Non-pigmented ciliary epithelial cell (primary cell): ENCODE data around the gene ATP8A1.
"Not testable (repeated sequence)": the region's sequence is repeated elsewhere in the genome, so short reads cannot be mapped to it uniquely, and the experiment has no call there.

Experiments
- DNase-seq: peaks from one replicate; pipeline ENCODE4 v3.0.0-alpha.2; 2010; ENCODE audit warnings: low read depth

Gene ATP8A1

GRCh38 chr4:42656944-42657792, at the start of gene ATP8A1:
Gene ATP8A1, minus strand, starts transcription at chr4:42657105. Its CDS starts 232 bp downstream, at chr4:42656873.
- DNase-seq, result peak; percentile 38

- no peak for DNase-seq
Observed at GRCh38 chr4:42706086-42706485, 49.2 kb upstream of the ATP8A1 start.

DNA sequence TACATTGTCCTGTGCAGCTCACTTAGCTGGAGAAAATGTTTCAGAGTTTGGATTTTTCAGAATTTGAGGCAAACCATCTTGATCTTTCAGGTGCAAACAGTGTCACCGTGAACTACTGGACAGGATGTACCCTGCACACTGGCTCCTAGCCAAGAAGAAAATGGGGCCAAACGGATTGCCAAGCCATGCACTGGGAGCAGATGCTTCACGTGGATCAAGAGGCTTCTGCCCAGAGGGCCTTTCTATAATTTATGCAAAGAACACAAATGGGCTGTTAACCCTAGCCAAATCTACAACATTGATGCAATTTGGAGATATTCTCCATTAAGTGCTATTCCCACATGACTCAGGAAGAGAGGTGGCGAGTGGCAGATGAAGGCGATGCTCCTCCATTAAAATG, 46.9 kb upstream of the ATP8A1 start:
- DNase-seq, result no peak

GRCh38 chr4:42702895-42703294, 46.0 kb upstream of the ATP8A1 start:
- DNase-seq, result no peak

DNA sequence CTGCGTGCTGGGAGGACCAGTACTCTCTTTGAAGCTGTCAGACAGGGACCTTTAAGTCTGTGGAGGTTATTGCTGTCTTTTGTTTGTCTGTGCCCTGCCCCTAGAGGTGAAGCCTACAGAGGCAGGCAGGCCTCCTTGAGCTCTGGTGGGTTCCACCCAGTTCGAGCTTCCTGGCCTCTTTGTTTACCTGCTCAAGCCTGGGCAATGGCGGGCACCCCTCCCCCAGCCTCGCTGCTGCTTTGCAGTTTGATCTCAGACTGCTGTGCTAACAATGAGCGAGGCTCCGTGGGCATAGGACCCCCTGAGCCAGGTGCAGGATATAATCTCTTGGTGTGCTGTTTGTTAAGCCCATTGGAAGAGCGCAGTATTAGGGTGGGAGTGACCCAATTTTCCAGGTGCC, 44.9 kb upstream of the ATP8A1 start:
- not testable (repeated sequence) for DNase-seq

DNA sequence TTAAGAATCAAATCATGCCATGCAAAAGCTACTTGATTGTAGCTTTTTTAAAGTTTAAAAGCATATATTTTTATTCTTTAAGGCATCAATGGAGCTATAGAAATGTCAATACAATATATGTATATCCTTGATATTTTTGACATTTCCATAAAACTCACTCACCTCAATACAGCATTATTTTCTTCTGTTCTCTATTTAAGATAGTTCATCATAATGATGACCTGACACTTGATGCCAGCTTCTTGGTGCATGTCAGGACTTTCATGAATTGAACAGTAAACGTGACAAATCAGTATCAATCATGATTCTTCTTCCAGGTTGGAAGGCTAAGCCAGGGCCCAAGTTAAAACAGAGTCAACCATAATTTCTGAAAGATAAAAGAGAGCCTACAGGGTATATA, 33.6 kb upstream of the ATP8A1 start:
- DNase-seq, result no peak

GRCh38 chr4:42683393-42683792, 26.5 kb upstream of the ATP8A1 start:
- no peak for DNase-seq

DNA sequence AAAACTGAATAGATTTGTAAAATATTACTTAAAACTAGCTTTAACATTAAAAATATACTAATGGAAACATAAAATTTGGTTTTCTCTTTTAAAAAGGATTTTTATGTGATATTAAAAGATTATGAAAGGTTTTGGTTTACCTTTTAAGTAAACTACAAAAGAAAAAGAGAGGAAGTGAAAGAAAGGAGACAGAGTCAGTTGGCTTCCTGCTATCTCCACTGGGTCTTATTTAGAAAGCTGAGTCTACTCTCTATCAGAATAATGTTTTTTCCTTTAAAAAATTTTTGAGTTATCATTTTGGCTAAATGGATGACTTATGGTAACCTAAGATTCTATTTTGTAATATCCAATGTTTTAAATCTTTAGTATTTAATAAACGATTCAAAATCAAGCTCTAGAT, 21.6 kb upstream of the ATP8A1 start:
- DNase-seq, result no peak

DNA sequence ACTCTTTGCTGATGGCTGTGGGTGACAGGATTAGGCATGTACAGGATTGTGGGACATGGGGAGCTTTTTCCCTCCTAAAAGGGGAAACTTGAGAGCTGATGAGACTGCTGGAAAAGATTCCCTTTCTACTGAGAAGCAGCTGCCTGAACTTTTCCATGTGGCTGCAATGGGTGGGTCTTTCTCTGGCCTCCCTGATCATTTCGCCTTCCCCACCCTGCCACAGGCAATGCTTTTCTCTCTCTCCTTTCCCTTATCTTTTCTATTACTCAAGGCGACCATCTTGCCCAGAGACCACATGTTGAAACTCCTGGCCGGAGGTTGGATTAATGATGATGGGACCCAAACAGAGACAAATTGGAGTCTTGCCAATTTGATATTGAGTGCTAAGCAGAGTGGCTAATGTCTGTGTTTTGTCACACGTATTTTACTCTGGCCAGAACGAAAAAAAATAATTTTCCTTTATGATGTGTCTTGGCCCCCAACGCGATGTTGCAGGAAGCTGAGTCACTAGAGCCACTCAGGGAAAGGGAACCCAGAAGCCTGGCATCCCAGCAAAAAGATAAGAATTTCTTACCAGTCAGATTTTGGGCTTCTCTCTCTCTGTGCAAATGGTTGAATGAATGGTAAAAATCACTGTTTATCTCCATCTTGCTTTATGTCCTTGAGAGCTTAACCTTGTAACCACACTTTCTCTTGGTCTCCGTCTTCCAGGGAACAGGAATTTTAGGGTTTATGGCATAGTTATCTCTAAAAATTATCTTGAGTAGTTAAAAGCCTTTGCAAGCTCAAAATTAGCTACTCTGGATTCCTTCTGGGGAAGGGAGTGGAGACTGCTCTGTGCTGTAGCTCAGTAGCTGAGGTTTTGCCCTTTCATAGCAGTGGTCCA, 19.4 kb upstream of the ATP8A1 start:
- no peak for DNase-seq

DNA sequence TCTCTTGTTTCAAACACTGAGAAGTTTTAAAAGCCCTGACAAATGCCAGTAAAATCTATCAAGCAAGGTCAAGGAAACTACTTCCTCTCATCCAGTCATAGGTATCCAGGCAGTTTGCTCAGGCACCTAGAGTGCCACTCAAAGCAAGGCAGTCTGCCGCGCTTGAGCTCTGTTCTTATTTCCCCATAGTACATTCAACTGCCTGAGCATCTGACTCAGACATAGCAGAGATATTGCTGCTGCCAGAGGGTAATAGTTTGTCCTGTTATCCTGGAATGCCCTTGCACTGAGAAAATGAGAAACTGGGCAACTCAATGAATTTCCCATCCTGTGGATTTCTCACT, 16.1 kb upstream of the ATP8A1 start:
- DNase-seq, result no peak

- no peak for DNase-seq
Observed at GRCh38 chr4:42672359-42673081, 15.6 kb upstream of the ATP8A1 start.

DNA sequence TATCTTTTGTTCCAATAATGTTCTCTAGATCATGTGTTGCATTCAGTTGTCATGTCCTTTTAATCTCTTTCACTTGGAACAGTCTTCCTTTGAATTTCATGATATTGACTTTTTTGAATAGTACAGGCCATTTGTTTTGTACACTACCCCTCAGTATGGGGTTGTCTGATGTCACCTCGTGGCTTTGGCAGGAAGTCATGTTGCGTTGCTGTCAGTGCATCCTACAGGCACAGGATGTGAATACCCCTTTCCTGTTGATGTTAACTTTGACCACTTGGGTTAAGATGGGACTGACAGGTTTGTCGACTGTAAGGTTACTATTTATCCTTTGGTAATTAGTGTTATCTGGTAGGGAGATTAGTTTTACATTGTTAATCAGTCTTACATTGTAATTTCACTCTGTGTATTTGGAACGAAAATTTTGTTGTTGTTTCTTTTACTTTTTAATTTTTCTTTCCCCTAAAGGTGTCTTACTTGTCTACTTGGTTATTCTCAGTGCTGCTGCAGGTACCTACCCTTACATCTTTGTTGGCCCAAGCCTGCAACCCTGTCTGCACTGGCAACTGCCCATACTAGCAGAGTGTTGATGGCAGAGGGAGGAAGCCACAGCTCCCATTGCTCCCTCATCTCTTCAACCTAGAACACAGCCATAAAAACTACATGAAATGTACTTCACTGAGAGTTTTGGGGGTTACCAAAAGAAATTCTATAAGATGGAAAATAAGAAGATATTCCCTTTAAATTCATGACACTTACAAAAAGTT, 14.7 kb upstream of the ATP8A1 start:
- DNase-seq, result no peak

- no peak for DNase-seq
Observed at GRCh38 chr4:42658261-42658660, 1.4 kb upstream of the ATP8A1 start.

DNA sequence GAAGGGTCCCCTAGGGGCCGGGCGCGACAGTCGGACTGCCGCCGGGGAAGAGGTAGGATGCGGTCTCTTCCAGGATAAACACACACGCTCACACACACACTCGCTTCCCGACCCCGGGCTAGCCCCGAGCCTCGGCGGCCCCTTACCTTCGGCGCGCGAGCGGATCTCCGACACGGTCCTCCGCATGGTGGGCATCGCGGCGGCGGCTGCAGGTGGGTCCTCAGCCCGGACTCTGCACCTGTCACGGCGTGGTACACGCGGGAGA, 294 bp downstream of the ATP8A1 start:
- no peak for DNase-seq

DNA sequence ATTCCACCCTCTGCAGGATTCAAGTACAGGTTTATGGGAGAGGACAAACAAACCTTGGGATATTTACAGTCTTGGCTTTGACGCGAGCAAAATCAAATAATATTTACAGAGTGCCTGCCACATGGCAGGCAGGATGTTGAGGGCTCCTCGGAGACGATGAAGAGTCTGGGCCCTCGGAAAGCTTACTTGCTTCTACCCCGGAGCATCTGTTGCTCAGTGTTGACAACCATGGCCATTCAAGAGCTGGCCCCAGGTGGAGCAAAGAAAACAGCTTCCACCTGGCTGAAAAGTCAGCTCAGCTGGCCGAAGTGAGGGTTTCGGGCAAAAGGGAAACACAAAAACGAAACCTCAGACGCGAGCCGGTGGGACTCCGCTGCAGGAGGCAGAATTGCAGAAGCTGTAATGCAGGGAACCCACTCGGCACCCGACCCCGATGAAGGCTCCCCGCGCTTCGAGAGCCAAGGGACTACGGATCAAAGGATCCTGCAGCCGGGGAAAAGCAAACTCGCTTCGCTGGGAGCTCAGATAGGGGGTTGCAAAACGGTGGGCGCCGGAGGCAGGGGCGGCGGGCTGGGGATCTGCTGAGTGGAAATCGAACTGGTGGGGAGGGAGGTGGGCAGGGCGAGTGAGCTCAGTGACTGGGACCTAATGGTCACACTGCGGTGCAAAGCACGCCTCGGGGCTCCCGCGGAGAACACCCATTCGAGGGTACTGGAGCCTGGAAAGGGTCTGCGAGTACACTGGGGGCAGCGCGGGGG, 805 bp downstream of the ATP8A1 start:
- DNase-seq, result no peak

DNA sequence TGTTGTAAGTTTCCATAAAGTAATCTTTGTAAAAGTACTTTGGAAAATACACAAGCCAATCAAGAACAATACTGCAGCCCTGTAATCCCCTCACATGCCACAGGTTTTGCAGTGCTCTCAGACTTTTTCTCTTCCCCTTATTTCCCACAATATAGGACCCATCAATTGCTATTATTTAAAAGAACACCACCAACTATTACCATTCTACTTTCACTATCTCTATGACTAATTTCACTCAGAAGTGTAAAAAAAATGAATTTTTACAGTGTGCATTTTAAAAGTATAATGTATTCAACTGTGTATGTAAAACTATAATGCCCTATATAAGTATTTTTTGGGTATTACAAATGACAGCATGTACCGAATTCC, 1.7 kb downstream of the ATP8A1 start:
- DNase-seq, result no peak

- DNase-seq, result no peak
Observed at GRCh38 chr4:42654631-42655268, 2.2 kb downstream of the ATP8A1 start.

GRCh38 chr4:42653626-42654560, 3.0 kb downstream of the ATP8A1 start:
- no peak for DNase-seq

- DNase-seq, result not testable (repeated sequence)
Observed at GRCh38 chr4:42652529-42653231, 4.2 kb downstream of the ATP8A1 start.
